GM12878 (cell line): Measurements from ENCODE around the gene DCTN5. TPM values are rescaled to one million over a fixed set of nuclear protein-coding genes. Genes with fewer than 3 reads are reported as not detected.

ENCODE experiments used
- ATF3 ChIP-seq: IDR thresholded peaks from 2 replicates; pipeline ENCODE4 v1.6.1; 2011; ENCODE audit warnings: low read depth, mild to moderate bottlenecking, low read length, moderate library complexity, borderline replicate concordance; ENCODE audit errors: extremely low read depth
- CHD1 ChIP-seq: IDR thresholded peaks from 2 replicates; pipeline ENCODE4 v1.6.1; 2012; ENCODE audit warnings: low read depth, low read length, improper control_type of control experiment
- HDGF ChIP-seq: fragments of 450-650 bp; IDR thresholded peaks from 2 replicates; pipeline ENCODE4 v1.6.1; 2016; ENCODE audit warnings: antibody characterized with exemption
- MAX ChIP-seq: IDR thresholded peaks from 2 replicates; pipeline ENCODE4 v1.6.1; 2012; ENCODE audit warnings: low read depth, low read length, improper control_type of control experiment
- SRF ChIP-seq, 2 experiments: IDR thresholded peaks; 2 replicates each; pipeline ENCODE4 v1.6.1; 2011; ENCODE audit warnings: low read depth in 2 of 2, low read length in 2 of 2, mild to moderate bottlenecking in 1 of 2, moderate library complexity in 1 of 2
- ZNF592 ChIP-seq: fragments of 450-650 bp; IDR thresholded peaks from 2 replicates; pipeline ENCODE4 v1.6.1; 2017; ENCODE audit warnings: mild to moderate bottlenecking, moderate library complexity
- polyA plus RNA-seq, 11 experiments: library from polyadenylated mRNA; depleted of rRNA in 4 of 11; unstranded in 6 of 11; stranded (reverse) in 5 of 11; fragments of >200 nt; fragmentation: Nextera tagmentation in 4 of 11; fragmentation: Illumina TruSeq in 1 of 11; extraction: Ambion mirVana in 4 of 11; extraction: Trizol in 1 of 11; gene quantifications; 1 replicate in 1 of 11; 2 replicates in 10 of 11; pipeline versions ENCODE4 v1.2.1 to v1.2.3, GENCODE V29; 2011 to 2016; ENCODE audit warnings: inconsistent platforms in 2 of 11, missing spikeins in 2 of 11, low read depth in 1 of 11
- total RNA-seq, 4 experiments: library from RNA; depleted of rRNA in 3 of 4; stranded (reverse); fragments of >200 nt in 3 of 4; fragmentation: Illumina TruSeq in 1 of 4; extraction: Trizol in 1 of 4; gene quantifications; 2 replicates each; pipeline versions ENCODE4 v1.2.1 to v1.2.3, GENCODE V29; 2013 to 2021

Gene DCTN5
- total and polyA plus RNA-seq, 10 of the 15 experiments (the other 5 are each of a cell fraction or from before 2014, with no cell fraction given): 49.1 to 153 (median 81.4) TPM

GRCh38 chr16:23726710-23727109, 85.4 kb downstream of the DCTN5 start (continued):
- TF ChIP-seq ZNF592 (no peak), SRF (IDR thresholded peaks at IDR 0.05; ENCODE audit: low read depth in 2 of 2, low read length in 2 of 2) (no peak), CHD1 (no peak), MAX (no peak), HDGF (no peak), ATF3 (no peak)

Other genes starting within 250 kb of the DCTN5 start
Only the 7 nearest of the 10 such genes appear.
- 38.0 and 39.0 TPM in 2 replicates for gene EARS2, start 84.1 kb upstream of the DCTN5 start, total RNA-seq (2014; rRNA removed)
- 36.7 TPM in 2 replicates for gene EARS2, start 84.1 kb upstream of the DCTN5 start, total RNA-seq (2014; rRNA removed; fragmentation: Illumina TruSeq; extraction: Trizol)
- 28.8 and 32.1 TPM in 2 replicates for gene EARS2, start 84.1 kb upstream of the DCTN5 start, total RNA-seq (2021)
- 63.0 and 65.9 TPM in 2 replicates for gene EARS2, start 84.1 kb upstream of the DCTN5 start, polyA plus RNA-seq (2011; rRNA removed)
- 41.3 and 47.9 TPM in 2 replicates for gene EARS2, start 84.1 kb upstream of the DCTN5 start, polyA plus RNA-seq (2014; fragmentation: Illumina TruSeq; extraction: Trizol)
- 10 to 100 TPM; 12.9 to 27.0 TPM for gene EARS2, start 84.1 kb upstream of the DCTN5 start, polyA plus RNA-seq (2014; fragmentation: Nextera tagmentation; extraction: Ambion mirVana)
- gene EARS2, start 84.1 kb upstream of the DCTN5 start, polyA plus RNA-seq (2014; rRNA removed): 27.3 and 39.8 TPM in 2 replicates
- 10 to 100 TPM; 31.0 to 34.8 TPM for gene EARS2, start 84.1 kb upstream of the DCTN5 start, polyA plus RNA-seq (2016; fragmentation: Nextera tagmentation; extraction: Ambion mirVana)
- 31.3 and 38.3 TPM in 2 replicates for gene UBFD1, start 83.7 kb upstream of the DCTN5 start, total RNA-seq (2014; rRNA removed)
- gene UBFD1, start 83.7 kb upstream of the DCTN5 start, total RNA-seq (2014; rRNA removed; fragmentation: Illumina TruSeq; extraction: Trizol): 18.1 and 19.0 TPM in 2 replicates
- 45.8 and 48.5 TPM in 2 replicates for gene UBFD1, start 83.7 kb upstream of the DCTN5 start, total RNA-seq (2021)
- 37.6 and 41.9 TPM in 2 replicates for gene UBFD1, start 83.7 kb upstream of the DCTN5 start, polyA plus RNA-seq (2011; rRNA removed)
- 23.4 and 23.7 TPM in 2 replicates for gene UBFD1, start 83.7 kb upstream of the DCTN5 start, polyA plus RNA-seq (2014; fragmentation: Illumina TruSeq; extraction: Trizol)
- 1 to 10 TPM; 7.3 to 7.9 TPM for gene UBFD1, start 83.7 kb upstream of the DCTN5 start, polyA plus RNA-seq (2014; fragmentation: Nextera tagmentation; extraction: Ambion mirVana)
- 31.1 and 40.7 TPM in 2 replicates for gene UBFD1, start 83.7 kb upstream of the DCTN5 start, polyA plus RNA-seq (2014; rRNA removed)
- gene UBFD1, start 83.7 kb upstream of the DCTN5 start, polyA plus RNA-seq (2016; fragmentation: Nextera tagmentation; extraction: Ambion mirVana): 10 to 100 TPM; 33.2 to 38.6 TPM
- gene NDUFAB1, start 45.1 kb upstream of the DCTN5 start, total RNA-seq (2014; rRNA removed): 258 and 271 TPM in 2 replicates
- gene NDUFAB1, start 45.1 kb upstream of the DCTN5 start, total RNA-seq (2014; rRNA removed; fragmentation: Illumina TruSeq; extraction: Trizol): 115 and 123 TPM in 2 replicates
- 131 and 137 TPM in 2 replicates for gene NDUFAB1, start 45.1 kb upstream of the DCTN5 start, total RNA-seq (2021)
- 237 and 375 TPM in 2 replicates for gene NDUFAB1, start 45.1 kb upstream of the DCTN5 start, polyA plus RNA-seq (2011; rRNA removed)
- 64.1 and 79.9 TPM in 2 replicates for gene NDUFAB1, start 45.1 kb upstream of the DCTN5 start, polyA plus RNA-seq (2014; fragmentation: Illumina TruSeq; extraction: Trizol)
- 100 to 1,000 TPM in 1 of 2 experiments, 10 to 100 TPM in 1; 99.8 to 226 TPM for gene NDUFAB1, start 45.1 kb upstream of the DCTN5 start, polyA plus RNA-seq (2014; fragmentation: Nextera tagmentation; extraction: Ambion mirVana)
- gene NDUFAB1, start 45.1 kb upstream of the DCTN5 start, polyA plus RNA-seq (2014; rRNA removed): 325 and 378 TPM in 2 replicates
- 100 to 1,000 TPM; 564 to 584 TPM for gene NDUFAB1, start 45.1 kb upstream of the DCTN5 start, polyA plus RNA-seq (2016; fragmentation: Nextera tagmentation; extraction: Ambion mirVana)
- gene PALB2, start 156 bp upstream of the DCTN5 start, total RNA-seq (2014; rRNA removed): 15.8 and 18.0 TPM in 2 replicates
- gene PALB2, start 156 bp upstream of the DCTN5 start, total RNA-seq (2014; rRNA removed; fragmentation: Illumina TruSeq; extraction: Trizol): 23.4 and 23.8 TPM in 2 replicates
- 17.1 and 17.3 TPM in 2 replicates for gene PALB2, start 156 bp upstream of the DCTN5 start, total RNA-seq (2021)
- gene PALB2, start 156 bp upstream of the DCTN5 start, polyA plus RNA-seq (2011; rRNA removed): 12.4 and 18.8 TPM in 2 replicates
- 18.7 and 22.6 TPM in 2 replicates for gene PALB2, start 156 bp upstream of the DCTN5 start, polyA plus RNA-seq (2014; fragmentation: Illumina TruSeq; extraction: Trizol)
- 10 to 100 TPM in 1 of 2 experiments, 1 to 10 TPM in 1; 9.2 to 15.1 TPM for gene PALB2, start 156 bp upstream of the DCTN5 start, polyA plus RNA-seq (2014; fragmentation: Nextera tagmentation; extraction: Ambion mirVana)
- gene PALB2, start 156 bp upstream of the DCTN5 start, polyA plus RNA-seq (2014; rRNA removed): 12.2 and 17.8 TPM in 2 replicates
- gene PALB2, start 156 bp upstream of the DCTN5 start, polyA plus RNA-seq (2016; fragmentation: Nextera tagmentation; extraction: Ambion mirVana): 10 to 100 TPM; 22.4 to 24.6 TPM
- gene PLK1, start 37.4 kb downstream of the DCTN5 start, total RNA-seq (2014; rRNA removed): 67.2 and 79.9 TPM in 2 replicates
- 23.4 and 27.3 TPM in 2 replicates for gene PLK1, start 37.4 kb downstream of the DCTN5 start, total RNA-seq (2014; rRNA removed; fragmentation: Illumina TruSeq; extraction: Trizol)
- 120 and 124 TPM in 2 replicates for gene PLK1, start 37.4 kb downstream of the DCTN5 start, total RNA-seq (2021)
- gene PLK1, start 37.4 kb downstream of the DCTN5 start, polyA plus RNA-seq (2011; rRNA removed): 31.1 and 59.2 TPM in 2 replicates
- 145 and 189 TPM in 2 replicates for gene PLK1, start 37.4 kb downstream of the DCTN5 start, polyA plus RNA-seq (2014; fragmentation: Illumina TruSeq; extraction: Trizol)
- 10 to 100 TPM; 11.3 to 19.5 TPM for gene PLK1, start 37.4 kb downstream of the DCTN5 start, polyA plus RNA-seq (2014; fragmentation: Nextera tagmentation; extraction: Ambion mirVana)
- gene PLK1, start 37.4 kb downstream of the DCTN5 start, polyA plus RNA-seq (2014; rRNA removed): 89.2 and 107 TPM in 2 replicates
- gene PLK1, start 37.4 kb downstream of the DCTN5 start, polyA plus RNA-seq (2016; fragmentation: Nextera tagmentation; extraction: Ambion mirVana): 100 to 1,000 TPM; 184 to 191 TPM
- gene ERN2, start 71.8 kb downstream of the DCTN5 start, total RNA-seq (2014; rRNA removed): 0.51 and 0.71 TPM in 2 replicates
- gene ERN2, start 71.8 kb downstream of the DCTN5 start, total RNA-seq (2014; rRNA removed; fragmentation: Illumina TruSeq; extraction: Trizol): 0.09 and 0.36 TPM in 2 replicates
- 0.11 and 0.95 TPM in 2 replicates for gene ERN2, start 71.8 kb downstream of the DCTN5 start, total RNA-seq (2021)
- 0.14 TPM in 1 of 2 replicates, not detected in the other for gene ERN2, start 71.8 kb downstream of the DCTN5 start, polyA plus RNA-seq (2011; rRNA removed)
- not detected in 2 replicates for gene ERN2, start 71.8 kb downstream of the DCTN5 start, polyA plus RNA-seq (2014; fragmentation: Illumina TruSeq; extraction: Trizol)
- gene ERN2, start 71.8 kb downstream of the DCTN5 start, polyA plus RNA-seq (2014; fragmentation: Nextera tagmentation; extraction: Ambion mirVana): not detected
- 0.46 TPM in 1 of 2 replicates, not detected in the other for gene ERN2, start 71.8 kb downstream of the DCTN5 start, polyA plus RNA-seq (2014; rRNA removed)
- gene ERN2, start 71.8 kb downstream of the DCTN5 start, polyA plus RNA-seq (2016; fragmentation: Nextera tagmentation; extraction: Ambion mirVana): under 1 TPM in 1 of 2 experiments, not detected in 1; 0.06 TPM
- not detected in 2 replicates for gene CHP2, start 113.6 kb downstream of the DCTN5 start, total RNA-seq (2014; rRNA removed)
- gene CHP2, start 113.6 kb downstream of the DCTN5 start, total RNA-seq (2014; rRNA removed; fragmentation: Illumina TruSeq; extraction: Trizol): not detected in 2 replicates
- gene CHP2, start 113.6 kb downstream of the DCTN5 start, total RNA-seq (2021): 0.08 TPM in 1 of 2 replicates, not detected in the other
- not detected in 2 replicates for gene CHP2, start 113.6 kb downstream of the DCTN5 start, polyA plus RNA-seq (2011; rRNA removed)
- gene CHP2, start 113.6 kb downstream of the DCTN5 start, polyA plus RNA-seq (2014; fragmentation: Illumina TruSeq; extraction: Trizol): not detected in 2 replicates
- not detected for gene CHP2, start 113.6 kb downstream of the DCTN5 start, polyA plus RNA-seq (2014; fragmentation: Nextera tagmentation; extraction: Ambion mirVana)
- gene CHP2, start 113.6 kb downstream of the DCTN5 start, polyA plus RNA-seq (2014; rRNA removed): not detected in 2 replicates
- gene CHP2, start 113.6 kb downstream of the DCTN5 start, polyA plus RNA-seq (2016; fragmentation: Nextera tagmentation; extraction: Ambion mirVana): not detected